ENCODE data around the gene CLIP2. TPM values are rescaled to one million over a fixed set of nuclear protein-coding genes. Genes with fewer than 3 reads are reported as not detected.
A peak's percentile ranks its signal among the peaks of the same experiment; 100 is the strongest.

Gene CLIP2
- total RNA-seq, 1 donor from 2014 or later, result 28.8 TPM

DNA sequence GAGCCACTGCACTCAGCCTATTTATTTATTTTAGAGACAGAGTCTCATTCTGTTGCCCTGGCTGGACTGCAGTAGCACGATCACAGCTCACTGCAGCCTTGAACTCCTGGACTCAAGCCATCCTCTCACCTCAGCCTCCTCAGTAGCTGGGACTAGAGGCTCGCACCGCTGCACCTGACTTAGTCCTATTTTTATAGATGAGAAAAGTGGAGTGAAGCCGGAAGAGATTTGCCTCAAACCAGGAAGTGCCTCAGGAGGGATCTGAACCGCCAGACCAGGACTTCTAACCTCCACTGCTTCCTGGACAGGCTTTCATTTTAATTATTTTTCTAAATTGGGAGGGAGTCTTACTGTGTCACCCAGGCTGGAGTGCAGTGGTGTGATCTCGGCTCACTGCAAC lies 17.5 kb upstream of the CLIP2 start:
- peak; percentile 61 to 65 for DNase-seq (ENCODE audit: low read depth in 2 of 2)

- peak; percentile 76 to 94 for DNase-seq (ENCODE audit: low read depth in 2 of 2)
Observed at GRCh38 chr7:74272305-74273038, 16.7 kb upstream of the CLIP2 start.

GRCh38 chr7:74275401-74275881 lies 13.8 kb upstream of the CLIP2 start:
- DNase-seq (ENCODE audit: low read depth in 2 of 2), result peak in 1 of 2 donors; percentile 49

GRCh38 chr7:74277636-74278035 lies 11.6 kb upstream of the CLIP2 start:
- no peak for DNase-seq (ENCODE audit: low read depth in 2 of 2)

DNA sequence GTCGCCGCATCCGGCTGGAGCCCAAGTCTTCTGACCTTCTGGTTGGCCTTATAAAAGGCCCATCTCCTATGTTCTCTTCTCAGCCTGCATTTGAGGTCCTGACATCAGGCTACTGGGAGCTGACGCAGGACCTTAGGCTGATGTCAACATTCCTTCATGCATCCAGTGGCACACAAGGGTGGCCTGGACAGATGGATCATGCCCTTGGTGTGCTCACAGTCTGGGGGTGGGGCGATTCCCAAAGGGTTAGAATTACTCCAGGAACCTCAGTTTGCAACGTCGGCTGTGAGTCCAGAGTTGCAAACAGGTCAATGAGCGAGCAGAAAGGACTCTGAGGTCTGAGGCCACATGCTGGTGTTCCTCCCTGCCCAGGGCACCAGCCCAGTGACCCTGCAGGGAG lies 8.2 kb upstream of the CLIP2 start:
- no peak for DNase-seq (ENCODE audit: low read depth in 2 of 2)

GRCh38 chr7:74282748-74283459 lies 6.3 kb upstream of the CLIP2 start:
- no peak for DNase-seq (ENCODE audit: low read depth in 2 of 2)

DNA sequence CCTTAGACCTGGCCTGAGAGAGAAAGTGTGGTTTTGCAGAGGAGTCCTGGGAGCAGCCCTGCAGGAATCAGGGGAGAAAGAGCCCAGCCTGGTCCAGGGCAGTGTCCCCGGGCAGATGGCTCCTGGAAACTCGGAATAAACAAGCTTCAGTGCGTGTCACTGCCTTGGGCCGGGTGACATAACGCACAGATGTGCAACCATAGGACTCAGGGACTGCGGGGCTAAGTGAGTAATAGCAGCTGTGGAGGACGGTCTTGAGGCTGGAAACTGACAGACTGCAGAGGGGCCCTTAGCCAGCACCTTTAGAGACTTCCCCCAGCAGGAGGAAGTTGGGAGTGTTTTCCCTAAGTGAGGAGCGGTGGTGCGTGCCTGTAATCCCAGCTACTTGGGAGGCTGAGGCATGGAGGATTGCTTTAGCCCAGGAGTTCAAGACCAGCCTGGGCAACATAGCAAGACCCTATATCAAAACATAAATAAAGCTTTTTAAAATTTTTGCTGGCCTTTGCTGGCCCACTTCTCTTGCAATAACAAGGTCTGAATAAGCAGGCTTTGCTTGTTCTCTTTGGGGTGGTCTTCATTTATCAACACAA lies 5.3 kb upstream of the CLIP2 start:
- DNase-seq (ENCODE audit: low read depth in 2 of 2), result no peak

DNA sequence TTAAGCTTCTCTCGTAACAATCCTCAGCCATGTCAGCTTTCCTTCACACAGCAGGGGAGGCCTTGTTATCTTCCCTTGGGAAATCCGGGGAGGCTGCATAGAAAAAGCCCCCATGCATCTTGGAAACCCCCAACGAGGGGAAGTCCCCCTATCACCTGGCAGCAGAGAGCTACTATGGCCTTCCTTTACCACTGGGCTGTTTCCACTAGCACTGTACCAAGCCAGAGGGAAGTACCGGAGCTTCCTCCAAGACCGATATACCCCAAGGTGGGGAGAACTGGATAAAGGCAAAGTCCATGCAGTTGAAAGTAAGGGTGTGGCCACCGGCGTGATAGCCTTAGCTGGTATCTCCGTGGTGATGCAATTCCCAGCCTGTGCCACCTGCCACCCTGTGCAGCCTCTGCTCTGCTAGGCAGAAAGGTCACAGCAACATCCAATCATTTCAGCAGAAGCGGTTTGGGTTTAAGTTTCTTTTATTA lies 4.4 kb upstream of the CLIP2 start:
- DNase-seq (ENCODE audit: low read depth in 2 of 2), result no peak

GRCh38 chr7:74286131-74286530 lies 3.1 kb upstream of the CLIP2 start:
- DNase-seq (ENCODE audit: low read depth in 2 of 2), result no peak

DNA sequence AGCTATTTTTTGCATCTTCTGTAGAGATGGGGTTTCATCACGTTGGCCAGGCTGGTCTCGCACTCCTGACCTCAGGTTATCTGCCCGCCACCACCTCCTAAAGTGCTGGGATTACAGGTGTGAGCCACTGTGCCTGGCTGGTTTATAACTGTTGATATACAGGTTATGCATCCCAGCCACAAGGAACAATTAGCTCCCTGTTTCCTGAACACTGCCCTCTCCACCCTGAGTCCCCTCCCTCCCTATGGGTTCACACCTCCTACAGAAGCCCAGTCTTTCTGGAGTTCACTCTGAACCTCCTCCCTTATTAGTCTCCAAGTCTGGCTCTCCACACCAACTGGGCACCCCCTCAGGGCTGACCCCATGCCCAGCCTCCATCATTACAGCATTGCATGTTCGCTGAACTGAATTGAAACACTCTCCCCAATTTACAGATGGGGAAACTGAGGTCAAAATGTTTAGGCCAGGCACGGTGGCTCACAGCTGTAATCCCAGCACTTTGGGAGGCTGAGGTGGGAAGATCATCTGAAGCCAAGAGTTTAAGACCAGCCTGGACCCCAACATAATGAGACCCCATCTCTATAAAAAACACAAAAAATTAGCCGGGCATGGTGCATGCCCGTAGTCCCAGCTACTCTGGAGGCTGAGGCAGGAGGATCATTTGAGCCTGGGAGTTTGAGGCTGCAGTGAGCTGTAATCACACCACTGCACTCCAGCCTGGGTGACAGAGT lies 1.7 kb upstream of the CLIP2 start:
- no peak for DNase-seq (ENCODE audit: low read depth in 2 of 2)

- no peak for DNase-seq (ENCODE audit: low read depth in 2 of 2)
Observed at GRCh38 chr7:74288034-74288881, 949 bp upstream of the CLIP2 start.

GRCh38 chr7:74289659-74290552 lies 699 bp downstream of the CLIP2 start:
- peak in 1 of 2 donors; percentile 30 for DNase-seq (ENCODE audit: low read depth in 2 of 2)

DNA sequence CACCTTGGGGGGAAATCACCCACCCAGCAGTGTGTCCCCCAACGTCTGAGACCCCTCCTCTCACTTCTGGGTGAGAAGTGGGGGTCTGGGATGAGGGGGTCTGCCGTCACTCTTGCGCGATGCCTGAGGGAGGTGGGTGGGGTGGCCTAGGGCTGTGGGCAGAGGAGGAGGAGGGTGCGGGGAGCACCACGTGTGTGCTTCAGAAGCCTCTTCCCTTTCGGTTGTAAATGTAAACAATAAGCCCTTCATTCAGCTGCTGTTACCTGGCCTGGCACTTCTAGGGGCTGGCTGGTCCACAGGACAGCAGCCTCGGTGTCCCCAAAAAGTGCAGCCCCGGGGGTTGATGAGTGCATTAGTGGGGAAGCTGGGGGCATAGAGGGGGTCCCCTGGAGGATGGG lies 1.3 kb downstream of the CLIP2 start:
- no peak for DNase-seq (ENCODE audit: low read depth in 2 of 2)

DNA sequence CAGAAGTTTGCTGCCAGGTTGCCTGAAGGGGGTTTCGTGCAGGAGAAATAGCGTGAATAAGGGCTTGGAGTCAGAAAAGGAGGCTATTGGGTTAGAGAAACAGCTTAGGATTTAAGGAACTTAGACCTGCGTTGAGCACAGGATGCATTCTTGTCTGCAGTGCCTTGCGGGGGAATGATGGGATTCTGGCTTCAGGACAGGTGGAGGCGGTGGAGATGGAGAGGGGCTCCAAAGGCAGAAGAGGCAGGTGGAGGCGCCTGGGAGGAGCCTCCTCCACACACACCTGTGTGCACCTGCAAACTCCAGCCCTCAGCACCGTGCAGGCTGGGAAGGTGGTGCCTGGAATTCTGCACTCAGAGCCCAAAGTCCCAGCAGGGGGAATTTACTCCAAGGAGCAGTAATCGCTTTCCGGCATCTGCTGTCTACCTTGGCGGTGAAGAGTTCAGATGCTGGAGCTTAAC lies 1.8 kb downstream of the CLIP2 start:
- no peak for DNase-seq (ENCODE audit: low read depth in 2 of 2)

DNA sequence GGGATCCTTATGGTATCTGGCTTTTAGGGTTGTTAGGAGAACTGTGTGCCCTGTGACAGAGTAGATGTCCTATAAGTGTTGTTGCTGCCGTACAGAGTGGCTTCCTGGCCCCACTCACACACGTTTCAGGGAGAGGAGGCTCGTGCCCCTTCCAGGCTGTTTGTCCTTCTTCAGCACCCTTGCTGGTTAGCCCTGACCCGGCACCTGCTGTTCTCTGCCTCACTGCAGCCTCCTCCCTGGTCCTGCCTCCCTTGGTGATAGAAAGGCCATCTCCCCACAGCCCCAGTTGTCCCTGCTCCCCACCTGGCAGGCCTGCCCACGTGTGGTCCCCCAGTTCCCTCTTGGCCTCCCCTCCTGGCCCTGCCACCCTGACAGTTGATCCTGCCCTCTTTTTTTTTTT lies 2.3 kb downstream of the CLIP2 start:
- DNase-seq (ENCODE audit: low read depth in 2 of 2), result no peak

GRCh38 chr7:74292757-74293576 lies 3.8 kb downstream of the CLIP2 start:
- no peak for DNase-seq (ENCODE audit: low read depth in 2 of 2)

- no peak for DNase-seq (ENCODE audit: low read depth in 2 of 2)
Observed at GRCh38 chr7:74293577-74293908, 4.3 kb downstream of the CLIP2 start.

GRCh38 chr7:74294191-74294998 lies 5.2 kb downstream of the CLIP2 start:
- no peak for DNase-seq (ENCODE audit: low read depth in 2 of 2)
